Ectodermal cell (in vitro differentiated cells): ENCODE measurements around the gene PCP4.

ENCODE experiments used
- H3K27ac ChIP-seq: 2 replicates; pipeline ENCODE4 v1.7.0; 2013; ENCODE audit warnings: mild to moderate bottlenecking, low read depth, low read length; ENCODE audit not compliant: insufficient read depth, poor library complexity, severe bottlenecking
- H3K27me3 ChIP-seq: 2 replicates; pipeline ENCODE4 v1.7.0; 2013; ENCODE audit warnings: mild to moderate bottlenecking, low read length; ENCODE audit not compliant: insufficient read depth, control insufficient read depth, poor library complexity, severe bottlenecking
- H3K36me3 ChIP-seq: one replicate; pipeline ENCODE4 v1.7.0; 2013; ENCODE audit warnings: low read length; ENCODE audit not compliant: control insufficient read depth, insufficient read depth
- H3K4me1 ChIP-seq: one replicate; pipeline ENCODE4 v1.7.0; 2013; ENCODE audit warnings: low read length; ENCODE audit not compliant: control insufficient read depth, insufficient read depth
- H3K4me3 ChIP-seq: 2 replicates; pipeline ENCODE4 v1.7.0; 2013; ENCODE audit warnings: low read depth, low read length, control low read depth; ENCODE audit not compliant: insufficient read depth
- H3K9me3 ChIP-seq: 2 replicates; pipeline ENCODE4 v1.7.0; 2013; ENCODE audit warnings: mild to moderate bottlenecking, low read length, moderate library complexity; ENCODE audit not compliant: control insufficient read depth
- WGBS, 2 experiments: methylation state at CpG; one replicate each; pipeline ENCODE4 v1.1.7; 2013; ENCODE audit warnings: missing lambda C conversion rate in 2 of 2; 5-methylcytosine and 5-hydroxymethylcytosine counted together

PCP4 gene

DNA sequence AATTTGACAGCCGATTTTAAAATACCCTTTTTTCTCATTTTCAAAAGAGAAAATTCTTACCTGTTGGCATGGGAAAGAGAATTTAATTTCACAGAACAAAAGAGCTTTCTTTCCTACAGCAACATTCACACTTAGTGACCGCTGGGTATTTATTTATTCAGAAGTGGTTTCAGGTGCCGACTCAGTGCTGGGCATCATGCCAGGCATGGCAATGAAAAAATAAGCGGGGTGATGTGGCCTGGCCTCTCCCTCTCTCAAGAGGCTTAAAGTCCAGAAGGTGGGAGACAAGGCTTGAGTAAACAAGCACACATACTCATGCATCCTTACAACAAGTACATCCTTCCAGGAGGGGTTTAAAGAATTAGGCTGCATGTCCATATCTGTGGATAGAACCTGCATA lies 4.1 kb upstream of the PCP4 start:
- no peak overlapping the region for H3K4me3 ChIP-seq
- 94 to 97% methylated on average over 3 to 4 of the region's 4 CpGs for WGBS, 2 experiments
- no peaks in the 10 kb centered on the region for H3K4me1 ChIP-seq
- H3K27me3 ChIP-seq, result peaks cover 3% of the 10 kb centered on the region
- no peak overlapping the region for H3K27ac ChIP-seq
- no peaks in the 10 kb centered on the region for H3K9me3 ChIP-seq
- H3K36me3 ChIP-seq, result no peaks in the 10 kb centered on the region

DNA sequence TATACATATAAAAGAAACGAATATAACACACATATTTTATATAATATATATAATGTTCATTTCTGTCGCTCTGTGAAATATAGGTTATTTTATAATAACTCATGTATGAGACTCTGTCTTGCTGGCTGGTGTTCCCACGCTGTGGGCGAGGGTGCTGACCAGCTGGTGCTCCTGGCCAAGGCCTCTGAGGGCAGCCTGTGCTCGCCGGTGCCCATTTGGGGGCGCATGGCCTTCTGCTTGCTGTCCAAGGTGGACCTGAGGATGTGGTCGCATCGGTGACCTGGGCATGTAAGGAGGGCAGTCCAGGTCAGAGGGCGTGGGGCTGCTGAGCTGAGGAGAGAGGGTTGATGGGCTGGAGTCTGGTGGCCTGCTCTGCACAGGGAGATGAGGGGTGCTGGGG lies 1.1 kb upstream of the PCP4 start:
- Histone ChIP-seq H3K9me3 (no peaks in the 10 kb centered on the region), H3K4me3 (no peak overlapping the region), H3K36me3 (no peaks in the 10 kb centered on the region), H3K27me3 (peaks cover 3% of the 10 kb centered on the region), H3K27ac (no peak overlapping the region), H3K4me1 (no peaks in the 10 kb centered on the region)
- WGBS, 2 experiments, result 96 to 98% methylated on average over 8 to 9 of the region's 10 CpGs

DNA sequence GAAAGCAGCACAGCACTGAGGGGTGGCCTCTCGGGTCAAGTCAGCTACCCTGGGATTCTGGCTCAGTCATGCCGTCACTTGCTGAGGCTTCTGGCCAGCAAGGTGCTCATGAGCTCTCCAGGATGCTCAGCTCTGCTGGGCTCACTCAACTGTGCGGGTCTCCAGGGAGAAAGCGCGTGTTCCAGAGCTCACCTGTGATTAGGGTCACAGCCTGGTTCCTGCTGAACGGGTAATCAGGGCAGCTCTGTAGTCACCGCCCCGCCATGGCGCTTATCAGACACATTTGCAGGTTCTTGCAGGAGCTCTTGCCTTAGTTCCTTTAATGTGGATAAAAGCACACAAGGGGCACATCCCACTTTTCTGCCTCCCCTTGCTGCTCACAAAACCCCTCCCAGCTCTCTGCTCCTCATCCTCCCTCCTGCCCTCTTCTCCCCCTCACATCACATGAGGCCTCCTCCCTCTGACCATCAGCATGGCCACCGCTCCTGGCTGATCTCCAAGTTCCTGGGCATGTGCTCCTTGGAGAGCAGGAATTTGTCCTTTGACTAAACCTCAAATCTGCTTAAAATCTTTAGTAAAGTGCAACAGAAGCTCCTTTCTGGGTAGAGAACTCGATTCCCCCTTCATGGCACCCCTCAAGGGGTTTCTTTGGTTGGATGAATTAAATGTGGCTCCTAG lies 2.0 kb downstream of the PCP4 start:
- Histone ChIP-seq H3K4me1 (no peaks in the 10 kb centered on the region), H3K9me3 (no peaks in the 10 kb centered on the region), H3K36me3 (no peaks in the 10 kb centered on the region), H3K4me3 (no peak overlapping the region), H3K27me3 (peaks cover 3% of the 10 kb centered on the region), H3K27ac (no peak overlapping the region)
- 92% methylated on average over 11 of the region's 11 CpGs for WGBS, 2 experiments

DNA sequence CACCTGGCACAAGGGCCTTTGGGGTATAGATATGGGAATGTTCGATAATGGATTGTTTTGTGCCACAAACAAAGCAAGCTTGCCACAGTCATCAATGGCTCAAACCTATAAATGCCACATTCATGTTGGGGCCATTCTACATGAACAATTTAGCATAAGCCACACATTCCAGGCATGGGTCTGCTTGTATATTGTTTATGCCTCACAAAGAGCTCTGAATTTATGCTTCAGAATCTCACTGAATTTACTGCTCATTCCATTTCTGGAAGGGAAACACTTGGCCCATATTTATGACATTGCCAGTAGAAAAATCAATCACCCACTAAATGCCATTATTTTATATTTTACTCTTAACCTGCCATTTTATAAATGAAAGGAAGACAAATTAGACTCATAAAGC lies 6.4 kb downstream of the PCP4 start:
- no peaks in the 10 kb centered on the region for H3K4me1 ChIP-seq
- H3K9me3 ChIP-seq, result no peaks in the 10 kb centered on the region
- WGBS, 2 experiments, result 95 to 100% methylated on average over 1 of the region's 1 CpG
- no peaks in the 10 kb centered on the region for H3K27me3 ChIP-seq
- H3K36me3 ChIP-seq, result no peaks in the 10 kb centered on the region
- H3K27ac ChIP-seq, result no peak overlapping the region
- H3K4me3 ChIP-seq, result no peak overlapping the region

DNA sequence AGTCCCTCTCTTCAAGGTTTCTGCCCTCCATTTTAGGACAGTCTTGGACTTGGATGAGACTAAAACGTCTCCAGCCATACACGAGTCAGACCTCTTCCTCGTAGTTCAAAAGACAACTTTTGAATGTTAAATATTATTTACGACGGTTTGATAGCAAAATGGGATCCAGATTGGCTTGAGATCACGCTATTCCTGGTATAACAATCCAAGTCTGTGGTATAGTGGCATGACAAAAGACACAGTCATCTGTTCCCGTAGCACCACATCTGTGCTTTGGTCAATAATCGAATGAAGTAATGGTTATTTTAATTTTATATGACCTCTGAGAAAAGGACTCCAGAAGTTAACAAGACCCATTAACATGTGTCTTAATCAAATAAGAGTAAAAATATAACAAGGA lies 7.0 kb downstream of the PCP4 start:
- WGBS, 2 experiments, result 93 to 98% methylated on average over 7 to 8 of the region's 8 CpGs
- Histone ChIP-seq H3K36me3 (no peaks in the 10 kb centered on the region), H3K27ac (no peak overlapping the region), H3K27me3 (no peaks in the 10 kb centered on the region), H3K4me1 (no peaks in the 10 kb centered on the region), H3K4me3 (no peak overlapping the region), H3K9me3 (no peaks in the 10 kb centered on the region)

DNA sequence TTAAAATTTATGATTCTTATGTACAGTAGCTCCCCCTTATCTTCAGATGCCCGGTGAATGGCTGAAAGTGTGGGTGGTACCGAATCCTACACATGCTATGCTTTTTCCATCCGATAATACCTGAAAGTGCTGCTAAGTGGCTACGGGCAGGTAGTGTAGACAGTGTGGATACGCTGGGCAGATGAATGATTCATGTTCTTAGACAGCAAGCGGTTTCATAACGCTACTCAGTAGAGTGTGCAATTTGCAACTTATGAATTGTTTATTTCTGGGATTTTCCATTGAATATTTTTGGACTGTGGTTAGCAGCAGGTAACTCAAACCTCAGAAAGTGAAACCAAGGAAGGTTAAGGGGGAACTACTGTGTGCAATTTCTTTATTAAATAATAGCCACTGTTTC lies 7.5 kb downstream of the PCP4 start:
- Histone ChIP-seq H3K4me1 (no peaks in the 10 kb centered on the region), H3K27me3 (no peaks in the 10 kb centered on the region), H3K27ac (no peak overlapping the region), H3K9me3 (no peaks in the 10 kb centered on the region), H3K36me3 (no peaks in the 10 kb centered on the region), H3K4me3 (no peak overlapping the region)
- 92 to 97% methylated on average over 7 of the region's 7 CpGs for WGBS, 2 experiments

DNA sequence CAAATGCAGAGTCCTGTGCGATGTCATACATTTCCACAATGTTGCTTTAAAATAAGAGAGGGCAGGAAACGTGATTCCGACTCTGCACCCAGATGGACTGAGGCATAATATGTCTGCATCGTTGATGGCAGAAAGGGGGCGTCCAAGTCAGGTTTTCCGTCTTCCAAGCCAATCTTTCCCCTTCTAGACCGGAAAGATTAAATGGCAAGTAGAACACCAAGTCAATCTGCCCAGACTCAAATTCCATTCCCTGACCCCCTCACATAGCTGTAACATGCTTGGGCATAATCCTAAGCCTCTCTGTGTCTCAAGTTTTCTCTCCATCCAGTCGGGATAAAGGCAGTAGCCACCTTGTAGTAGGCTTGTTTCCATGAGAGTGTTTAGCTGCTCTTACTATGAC lies 14.4 kb downstream of the PCP4 start:
- no peaks in the 10 kb centered on the region for H3K27me3 ChIP-seq
- H3K4me3 ChIP-seq, result no peak overlapping the region
- H3K4me1 ChIP-seq, result peaks cover 9% of the 10 kb centered on the region
- no peaks in the 10 kb centered on the region for H3K36me3 ChIP-seq
- 90 to 95% methylated on average over 8 of the region's 8 CpGs for WGBS, 2 experiments
- H3K9me3 ChIP-seq, result no peaks in the 10 kb centered on the region
- no peak overlapping the region for H3K27ac ChIP-seq

DNA sequence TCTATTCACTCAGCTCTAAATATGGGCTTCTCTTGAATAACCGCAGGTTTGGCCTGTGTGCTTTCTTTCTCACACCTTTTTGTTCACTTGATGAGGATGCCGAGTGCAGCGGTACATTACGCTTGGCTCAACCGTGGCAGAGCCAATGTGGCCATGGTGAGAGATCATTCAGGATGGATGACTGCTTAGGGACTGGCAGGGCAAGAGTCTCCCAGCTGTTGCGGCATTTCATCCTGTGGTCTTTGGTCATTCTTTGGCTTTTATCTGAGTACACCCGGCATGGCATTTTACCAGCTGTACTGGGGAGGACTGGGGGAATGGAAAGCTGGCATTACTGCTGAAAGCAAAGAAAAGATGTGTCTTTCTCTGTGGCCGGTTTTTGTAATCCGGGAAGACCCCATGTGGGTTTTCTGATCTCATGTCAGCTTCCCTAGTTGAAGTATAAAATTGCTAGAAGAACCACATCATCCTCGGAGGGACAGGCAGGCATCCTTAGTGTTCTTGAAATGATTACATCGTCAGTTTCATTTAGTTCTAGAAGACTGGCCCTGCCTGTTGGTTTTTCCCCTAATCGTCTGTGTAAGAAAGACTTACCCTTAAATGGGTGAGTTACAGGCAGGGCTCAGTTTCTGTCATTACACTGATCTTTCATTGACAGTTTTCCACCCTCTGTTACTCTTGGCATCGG lies 15.1 kb downstream of the PCP4 start:
- no peaks in the 10 kb centered on the region for H3K27me3 ChIP-seq
- no peaks in the 10 kb centered on the region for H3K9me3 ChIP-seq
- H3K4me1 ChIP-seq, result peaks cover 9% of the 10 kb centered on the region
- no peaks in the 10 kb centered on the region for H3K36me3 ChIP-seq
- WGBS, 2 experiments, result 89% methylated on average over 13 of the region's 13 CpGs
- H3K4me3 ChIP-seq, result no peak overlapping the region
- H3K27ac ChIP-seq, result no peak overlapping the region

DNA sequence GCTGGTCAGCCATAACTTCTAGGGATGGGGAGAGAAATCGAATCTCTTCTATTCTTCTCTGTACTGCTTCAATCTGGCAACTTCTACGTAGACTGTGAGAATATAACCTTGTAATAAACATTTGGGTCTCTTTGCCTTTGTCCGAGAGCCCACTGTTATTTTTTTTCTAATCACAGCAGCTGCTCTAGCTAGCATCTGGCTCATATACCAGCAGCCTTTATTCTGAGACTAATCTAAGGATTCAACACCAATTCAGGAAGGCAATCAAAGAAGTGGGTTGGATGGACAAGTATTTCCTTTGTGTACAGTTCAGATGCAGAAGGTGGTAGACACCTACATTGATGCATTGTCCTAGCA lies 15.6 kb downstream of the PCP4 start:
- 93% methylated on average over 3 of the region's 3 CpGs for WGBS, 2 experiments
- no peak overlapping the region for H3K4me3 ChIP-seq
- no peak overlapping the region for H3K27ac ChIP-seq
- no peaks in the 10 kb centered on the region for H3K36me3 ChIP-seq
- H3K27me3 ChIP-seq, result no peaks in the 10 kb centered on the region
- peaks cover 9% of the 10 kb centered on the region for H3K4me1 ChIP-seq
- H3K9me3 ChIP-seq, result no peaks in the 10 kb centered on the region

DNA sequence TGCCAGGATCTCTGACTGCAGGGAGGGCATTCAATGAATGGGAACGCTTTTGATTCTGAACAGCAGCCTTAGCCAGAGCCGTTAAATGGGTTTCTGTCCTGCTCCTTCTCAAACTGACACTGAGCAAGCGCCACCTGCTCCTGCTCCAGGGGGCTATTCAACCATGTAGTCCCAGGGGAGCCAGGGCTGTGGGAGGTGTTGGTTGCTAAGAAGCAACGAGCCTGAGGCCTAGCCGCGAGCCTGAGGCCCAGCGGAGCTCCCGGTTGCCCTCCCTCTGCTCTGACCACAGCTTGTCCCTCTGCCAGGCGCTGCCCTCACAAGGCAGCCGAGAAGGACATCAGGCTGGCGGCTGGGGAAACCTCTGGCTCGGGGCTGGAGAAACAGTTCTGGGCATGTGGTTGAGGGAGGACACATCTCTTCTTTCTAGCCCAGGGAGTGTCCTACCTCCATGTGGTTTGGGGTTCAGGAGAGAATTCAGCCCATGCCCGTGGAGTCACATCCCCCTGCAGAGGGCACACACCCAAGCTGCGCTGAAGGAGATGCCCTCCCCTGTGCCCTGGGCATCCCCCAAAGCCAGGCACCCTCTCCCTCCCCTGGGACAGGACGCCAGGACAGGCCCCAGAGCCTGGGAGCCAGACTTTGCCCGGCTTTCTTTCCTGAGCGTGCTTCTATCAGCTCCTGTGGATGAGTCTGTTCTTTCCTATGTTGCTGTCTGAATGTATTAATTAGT lies 18.0 kb downstream of the PCP4 start:
- WGBS, 2 experiments, result 67% methylated on average over 17 of the region's 17 CpGs
- Histone ChIP-seq H3K27ac (peak overlapping the region; percentile 36), H3K27me3 (no peaks in the 10 kb centered on the region), H3K4me3 (no peak overlapping the region), H3K36me3 (no peaks in the 10 kb centered on the region), H3K4me1 (peaks cover 14% of the 10 kb centered on the region), H3K9me3 (no peaks in the 10 kb centered on the region)
